Activated CD8-positive, alpha-beta memory T cell treated with anti-CD3 and anti-CD28 coated beads for 4 hours (primary cell): ENCODE data around the gene RBM44.

Experiments
- DNase-seq, 2 donors: peaks; one replicate each; pipeline ENCODE4 v3.0.0-alpha.2; 2020; ENCODE audit warnings: low read depth in 2 of 2

RBM44 gene

GRCh38 chr2:237872178-237872887 is 73.8 kb downstream of the RBM44 start:
- no peak for DNase-seq

GRCh38 chr2:237873421-237873831 is 74.8 kb downstream of the RBM44 start:
- DNase-seq, result no peak

- DNase-seq, result no peak
These were observed 75.4 kb downstream of the RBM44 start for GRCh38 chr2:237873897-237874551.

GRCh38 chr2:237874585-237875161 is 76.1 kb downstream of the RBM44 start:
- no peak for DNase-seq

- no peak for DNase-seq
These were observed 76.9 kb downstream of the RBM44 start for GRCh38 chr2:237875256-237876060.

- DNase-seq, result no peak
These were observed 77.5 kb downstream of the RBM44 start for GRCh38 chr2:237876061-237876526.

- DNase-seq, result no peak
These were observed 78.0 kb downstream of the RBM44 start for GRCh38 chr2:237876532-237876931.

- DNase-seq, result no peak
These were observed 78.4 kb downstream of the RBM44 start for GRCh38 chr2:237876951-237877491.

GRCh38 chr2:237877576-237878307 is 79.2 kb downstream of the RBM44 start:
- no peak for DNase-seq

GRCh38 chr2:237878321-237879057 is 79.9 kb downstream of the RBM44 start:
- DNase-seq, result no peak

GRCh38 chr2:237879058-237879430 is 80.5 kb downstream of the RBM44 start:
- DNase-seq, result no peak

- no peak for DNase-seq
These were observed 81.5 kb downstream of the RBM44 start for GRCh38 chr2:237879991-237880560.

- no peak for DNase-seq
These were observed 84.2 kb downstream of the RBM44 start for GRCh38 chr2:237882510-237883481.

GRCh38 chr2:237883951-237884446 is 85.4 kb downstream of the RBM44 start:
- DNase-seq, result no peak

- no peak for DNase-seq
These were observed 86.1 kb downstream of the RBM44 start for GRCh38 chr2:237884681-237885080.

GRCh38 chr2:237885111-237885930 is 86.7 kb downstream of the RBM44 start:
- no peak for DNase-seq

GRCh38 chr2:237885931-237886684 is 87.5 kb downstream of the RBM44 start:
- no peak for DNase-seq
